Fibroblast of lung (primary cell): ENCODE data around the gene C1orf105.

Experiments
- CTCF ChIP-seq, 2 donors: IDR thresholded peaks in 1 of 2; conservative IDR thresholded peaks in 1 of 2; 1 replicate in 1 of 2; 2 replicates in 1 of 2; pipeline ENCODE4 v1.5.1; 2011 to 2012; ENCODE audit warnings: low read length in 2 of 2, control low read depth in 1 of 2, inconsistent platforms in 1 of 2, low read depth in 1 of 2, mild to moderate bottlenecking in 1 of 2
- EZH2 ChIP-seq: IDR thresholded peaks from 2 replicates; pipeline ENCODE4 v1.5.1; 2012; ENCODE audit warnings: low read length, control low read depth, mild to moderate bottlenecking; ENCODE audit errors: missing control alignments

GRCh38 chr1:172397633-172398032 is 22.9 kb upstream of the C1orf105 start:
- TF ChIP-seq EZH2 (no peak), CTCF (conservative IDR thresholded peaks at IDR 0.05 in 1 of 2, IDR thresholded peaks at IDR 0.05 in 1 of 2; ENCODE audit: low read depth in 1 of 2, low read length in 2 of 2) (no peak)
